HEK293 (cell line): Measurements from ENCODE around the gene CPNE8.

Experiments
- CTCF ChIA-PET: fragments of 350-600 bp; formaldehyde crosslinking; extraction: SDS; loops from one replicate; lab custom pipeline; 2021; ENCODE audit warnings: antibody characterized with exemption; lab: Yijun Ruan, JAX
- POLR2A ChIA-PET: fragments of 300-600 bp; formaldehyde crosslinking; extraction: SDS; loops from one replicate; lab custom pipeline; 2020; ENCODE audit warnings: antibody characterized with exemption, inconsistent platforms; lab: Yijun Ruan, JAX
- H3K27ac ChIP-seq: fragments of 200-500 bp; sonication (Bioruptor generic); 2 replicates; pipeline ENCODE4 v1.5.1; 2014; ENCODE audit warnings: low read depth, low read length, control low read depth, inconsistent platforms; ENCODE audit errors: extremely low read depth
- H3K36me3 ChIP-seq, 2 experiments: fragments of 200-500 bp in 1 of 2; sonication (Bioruptor generic) in 1 of 2; 1 replicate in 1 of 2; 2 replicates in 1 of 2; pipeline ENCODE4 v1.5.1; 2014 to 2017; ENCODE audit warnings: inconsistent platforms in 2 of 2, low read length in 2 of 2; ENCODE audit not compliant: control insufficient read depth in 2 of 2, insufficient read depth in 1 of 2
- H3K4me1 ChIP-seq: fragments of 200-500 bp; sonication (Bioruptor generic); 2 replicates; pipeline ENCODE4 v1.5.1; 2014; ENCODE audit warnings: mild to moderate bottlenecking, low read length, inconsistent platforms; ENCODE audit not compliant: control insufficient read depth, insufficient read depth
- H3K4me3 ChIP-seq: 2 replicates; pipeline ENCODE4 v1.5.1; 2011; ENCODE audit warnings: low read depth, mild to moderate bottlenecking, control low read depth, low read length, moderate library complexity
- H3K9me3 ChIP-seq: fragments of 200-500 bp; sonication (Bioruptor generic); 2 replicates; pipeline ENCODE4 v1.5.1; 2014; ENCODE audit warnings: low read depth, low read length, inconsistent platforms; ENCODE audit not compliant: control insufficient read depth, insufficient read depth
- GLIS1 ChIP-seq: fragments of 450-650 bp; formaldehyde crosslinking; IDR thresholded peaks from 2 replicates; pipeline ENCODE4 v1.5.1; 2016; ENCODE audit warnings: missing biosample characterization, missing genetic modification characterization
- HOXA7 ChIP-seq: sonication (generic); formaldehyde crosslinking; IDR thresholded peaks from 2 replicates; pipeline ENCODE4 v1.8.1; 2022; ENCODE audit warnings: missing genetic modification reagents, borderline replicate concordance
- HOXD13 ChIP-seq: sonication (generic); formaldehyde crosslinking; IDR thresholded peaks from 2 replicates; pipeline ENCODE4 v1.8.0; 2022; ENCODE audit warnings: missing genetic modification reagents, borderline replicate concordance
- OVOL3 ChIP-seq: fragments of 450-650 bp; formaldehyde crosslinking; IDR thresholded peaks from 2 replicates; pipeline ENCODE4 v1.5.1; 2016; ENCODE audit warnings: missing biosample characterization, missing genetic modification characterization
- PRDM2 ChIP-seq: fragments of 450-650 bp; formaldehyde crosslinking; IDR thresholded peaks from 2 replicates; pipeline ENCODE4 v1.5.1; 2016; ENCODE audit warnings: missing biosample characterization, missing genetic modification characterization, borderline replicate concordance
- REST ChIP-seq: fragments of 450-650 bp; formaldehyde crosslinking; IDR thresholded peaks from 2 replicates; pipeline ENCODE4 v1.5.1; 2016; ENCODE audit warnings: missing biosample characterization, missing genetic modification characterization
- SALL2 ChIP-seq: fragments of 450-650 bp; formaldehyde crosslinking; IDR thresholded peaks from 2 replicates; pipeline ENCODE4 v1.5.0; 2017; ENCODE audit warnings: missing biosample characterization, mild to moderate bottlenecking, missing genetic modification characterization, borderline replicate concordance
- SP3 ChIP-seq: fragments of 450-650 bp; formaldehyde crosslinking; IDR thresholded peaks from 2 replicates; pipeline ENCODE4 v1.5.1; 2016; ENCODE audit warnings: missing biosample characterization, missing genetic modification characterization
- ZEB2 ChIP-seq: fragments of 450-650 bp; formaldehyde crosslinking; IDR thresholded peaks from 2 replicates; pipeline ENCODE4 v1.5.1; 2016; ENCODE audit warnings: missing biosample characterization, missing genetic modification characterization
- ZFHX2 ChIP-seq: fragments of 450-650 bp; formaldehyde crosslinking; conservative IDR thresholded peaks from 2 replicates; pipeline ENCODE4 v1.5.1; 2016; ENCODE audit warnings: missing biosample characterization, missing genetic modification characterization
- ZIC2 ChIP-seq: fragments of 450-650 bp; formaldehyde crosslinking; IDR thresholded peaks from 2 replicates; pipeline ENCODE4 v1.5.1; 2016; ENCODE audit warnings: missing biosample characterization, missing genetic modification characterization
- ZNF10 ChIP-seq: fragments of 450-650 bp; formaldehyde crosslinking; IDR thresholded peaks from 2 replicates; pipeline ENCODE4 v1.5.1; 2017; ENCODE audit warnings: missing biosample characterization, missing genetic modification characterization
- ZNF112 ChIP-seq: fragments of 450-650 bp; formaldehyde crosslinking; IDR thresholded peaks from 2 replicates; pipeline ENCODE4 v1.5.0; 2017; ENCODE audit warnings: missing biosample characterization, missing genetic modification characterization
- ZNF114 ChIP-seq: fragments of 450-650 bp; formaldehyde crosslinking; IDR thresholded peaks from 2 replicates; pipeline ENCODE4 v1.5.0; 2017; ENCODE audit warnings: missing biosample characterization, missing genetic modification characterization
- ZNF157 ChIP-seq: fragments of 450-650 bp; formaldehyde crosslinking; IDR thresholded peaks from 2 replicates; pipeline ENCODE4 v1.5.1; 2016; ENCODE audit warnings: missing biosample characterization, missing genetic modification characterization
- ZNF16 ChIP-seq: fragments of 450-650 bp; formaldehyde crosslinking; IDR thresholded peaks from 2 replicates; pipeline ENCODE4 v1.5.1; 2016; ENCODE audit warnings: low read depth, missing biosample characterization, missing genetic modification characterization
- ZNF175 ChIP-seq: fragments of 450-650 bp; formaldehyde crosslinking; IDR thresholded peaks from 2 replicates; pipeline ENCODE4 v1.5.1; 2016; ENCODE audit warnings: missing biosample characterization, missing genetic modification characterization
- ZNF280C ChIP-seq: fragments of 450-650 bp; formaldehyde crosslinking; IDR thresholded peaks from 2 replicates; pipeline ENCODE4 v1.5.1; 2016; ENCODE audit warnings: missing biosample characterization, missing genetic modification characterization
- ZNF350 ChIP-seq: fragments of 450-650 bp; formaldehyde crosslinking; IDR thresholded peaks from 2 replicates; pipeline ENCODE4 v1.5.0; 2017; ENCODE audit warnings: missing biosample characterization, mild to moderate bottlenecking, missing genetic modification characterization
- ZNF391 ChIP-seq: fragments of 450-650 bp; formaldehyde crosslinking; IDR thresholded peaks from 2 replicates; pipeline ENCODE4 v1.5.1; 2016; ENCODE audit warnings: low read depth, missing biosample characterization, missing genetic modification characterization, borderline replicate concordance
- ZNF514 ChIP-seq: fragments of 450-650 bp; formaldehyde crosslinking; IDR thresholded peaks from 2 replicates; pipeline ENCODE4 v1.5.1; 2016; ENCODE audit warnings: missing biosample characterization, missing genetic modification characterization
- ZNF571 ChIP-seq: fragments of 450-650 bp; formaldehyde crosslinking; IDR thresholded peaks from 2 replicates; pipeline ENCODE4 v1.5.0; 2017; ENCODE audit warnings: missing biosample characterization, missing genetic modification characterization
- ZNF692 ChIP-seq: fragments of 450-650 bp; formaldehyde crosslinking; IDR thresholded peaks from 2 replicates; pipeline ENCODE4 v1.5.1; 2016; ENCODE audit warnings: missing biosample characterization, missing genetic modification characterization

Gene CPNE8

GRCh38 chr12:38761111-38761510 lies 144.3 kb downstream of the CPNE8 start:
- TF ChIP-seq ZNF16 (no peak), HOXD13 (CRISPR knock-in tag) (no peak), ZNF10 (no peak), ZFHX2 (tag by site-specific recombination) (no peak), ZNF391 (tag by site-specific recombination) (no peak), PRDM2 (tag by site-specific recombination) (no peak), ZNF692 (tag by site-specific recombination) (no peak), ZNF350 (no peak), OVOL3 (tag by site-specific recombination) (no peak), GLIS1 (tag by site-specific recombination) (no peak), ZNF157 (tag by site-specific recombination) (no peak)
- TF ChIP-seq, all 188 proteins: peak for 0
- POLR2A ChIA-PET = no interaction called here
- Histone ChIP-seq H3K4me3 (no peak overlapping the region), H3K36me3 (peaks cover 0 to 3% of the 10 kb centered on the region in 2 experiments; a peak in 1 of 3 replicates), H3K4me1 (no peaks in the 10 kb centered on the region), H3K9me3 (no peaks in the 10 kb centered on the region), H3K27ac (no peak overlapping the region)
- CTCF ChIA-PET = no interaction called here

- POLR2A ChIA-PET = no interaction called here
- Histone ChIP-seq H3K27ac (no peak overlapping the region), H3K9me3 (no peaks in the 10 kb centered on the region), H3K4me3 (no peak overlapping the region), H3K4me1 (no peaks in the 10 kb centered on the region), H3K36me3 (peaks cover 0 to 3% of the 10 kb centered on the region in 2 experiments; a peak in 1 of 3 replicates)
- no peak for TF ChIP-seq ZNF114 (tag by site-specific recombination)
- no peak for TF ChIP-seq ZNF280C (tag by site-specific recombination)
- no peak for TF ChIP-seq SALL2
- no peak for TF ChIP-seq ZIC2 (tag by site-specific recombination)
- TF ChIP-seq ZNF112 (tag by site-specific recombination) = no peak
- TF ChIP-seq ZNF514 (tag by site-specific recombination) = no peak
- no peak for TF ChIP-seq SP3 (tag by site-specific recombination)
- no peak for TF ChIP-seq HOXA7 (CRISPR knock-in tag)
- TF ChIP-seq REST (tag by site-specific recombination) = no peak
- TF ChIP-seq ZNF571 = no peak
- TF ChIP-seq ZEB2 (tag by site-specific recombination) = no peak
- TF ChIP-seq ZNF175 (tag by site-specific recombination) = no peak
- CTCF ChIA-PET = no interaction called here
Measured at GRCh38 chr12:38759621-38760020, 145.8 kb downstream of the CPNE8 start.
